ENCODE results near the gene CAPN14.

The CAPN14 gene

DNA sequence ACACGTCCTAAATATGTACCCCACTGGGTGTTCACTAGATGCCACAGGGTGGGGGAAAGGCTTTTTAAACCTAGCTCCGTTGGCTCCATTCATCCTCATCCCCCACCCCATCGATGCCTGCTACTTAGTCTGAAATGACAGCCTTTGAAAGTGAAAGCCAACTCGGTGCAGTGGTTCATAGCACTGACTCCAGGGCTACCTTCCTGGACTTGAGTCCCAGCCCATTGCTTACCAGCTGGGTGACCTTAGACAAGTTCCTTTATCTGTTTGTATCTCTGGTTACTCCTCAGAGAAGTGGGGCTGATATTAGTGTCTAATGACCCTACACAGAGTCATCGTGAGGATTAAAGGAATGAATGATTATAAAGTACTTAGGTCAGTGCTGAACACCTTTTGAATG is 41.0 kb upstream of the CAPN14 start:
- no peak for DNase-seq (ENCODE audit: low read depth)
- TF ChIP-seq, protein P1, sequence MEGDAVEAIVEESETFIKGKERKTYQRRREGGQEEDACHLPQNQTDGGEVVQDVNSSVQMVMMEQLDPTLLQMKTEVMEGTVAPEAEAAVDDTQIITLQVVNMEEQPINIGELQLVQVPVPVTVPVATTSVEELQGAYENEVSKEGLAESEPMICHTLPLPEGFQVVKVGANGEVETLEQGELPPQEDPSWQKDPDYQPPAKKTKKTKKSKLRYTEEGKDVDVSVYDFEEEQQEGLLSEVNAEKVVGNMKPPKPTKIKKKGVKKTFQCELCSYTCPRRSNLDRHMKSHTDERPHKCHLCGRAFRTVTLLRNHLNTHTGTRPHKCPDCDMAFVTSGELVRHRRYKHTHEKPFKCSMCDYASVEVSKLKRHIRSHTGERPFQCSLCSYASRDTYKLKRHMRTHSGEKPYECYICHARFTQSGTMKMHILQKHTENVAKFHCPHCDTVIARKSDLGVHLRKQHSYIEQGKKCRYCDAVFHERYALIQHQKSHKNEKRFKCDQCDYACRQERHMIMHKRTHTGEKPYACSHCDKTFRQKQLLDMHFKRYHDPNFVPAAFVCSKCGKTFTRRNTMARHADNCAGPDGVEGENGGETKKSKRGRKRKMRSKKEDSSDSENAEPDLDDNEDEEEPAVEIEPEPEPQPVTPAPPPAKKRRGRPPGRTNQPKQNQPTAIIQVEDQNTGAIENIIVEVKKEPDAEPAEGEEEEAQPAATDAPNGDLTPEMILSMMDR (conservative IDR thresholded peaks at IDR 0.05; ENCODE audit: control insufficient read depth, insufficient read depth, low read depth, low read length) = no peak
- no peak overlapping the region for H3K4me3 ChIP-seq (ENCODE audit: control insufficient read depth, low read depth, low read length)

DNA sequence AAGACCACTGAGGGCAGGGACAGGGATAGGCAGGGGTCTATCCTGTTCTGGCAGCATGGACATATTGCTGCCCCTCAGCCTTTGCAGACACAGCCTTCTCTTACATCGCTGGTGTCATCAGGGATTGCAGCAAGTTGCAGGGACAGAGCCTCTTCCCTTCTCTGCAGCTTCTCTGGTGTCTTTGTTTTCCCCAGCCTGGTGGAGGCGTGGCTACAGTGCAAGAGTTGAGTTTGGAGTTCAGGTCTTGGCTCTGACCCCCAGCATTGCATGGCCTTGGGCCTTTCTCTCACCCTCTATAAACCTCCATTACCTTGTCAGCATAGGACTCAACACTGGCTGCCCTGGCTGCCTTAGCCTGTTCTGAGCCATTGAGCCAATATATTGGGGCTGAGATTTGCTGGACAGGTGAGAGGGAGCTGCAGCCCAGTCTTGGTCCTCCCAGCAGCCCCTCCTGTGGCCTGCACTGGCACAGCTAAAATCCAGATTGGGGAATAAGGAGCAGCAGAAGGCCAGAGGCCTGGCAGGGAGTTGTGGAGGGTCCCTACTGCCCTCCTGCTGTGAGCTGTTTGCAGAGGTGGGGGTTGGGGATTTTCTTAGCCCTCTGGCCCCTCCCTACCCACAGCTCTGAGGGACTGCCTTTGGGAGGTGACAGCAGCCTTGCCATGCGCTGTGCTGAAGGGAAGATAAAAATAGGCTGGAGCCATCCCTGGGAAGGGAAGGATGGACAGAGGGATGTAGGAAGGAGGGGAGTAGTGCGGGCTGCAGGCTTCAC is 39.5 kb upstream of the CAPN14 start:
- no peak for DNase-seq (ENCODE audit: low read depth)
- TF ChIP-seq, protein P1 (conservative IDR thresholded peaks at IDR 0.05; ENCODE audit: control insufficient read depth, insufficient read depth, low read depth, low read length) = no peak
- H3K4me3 ChIP-seq (ENCODE audit: control insufficient read depth, low read depth, low read length) = no peak overlapping the region

DNA sequence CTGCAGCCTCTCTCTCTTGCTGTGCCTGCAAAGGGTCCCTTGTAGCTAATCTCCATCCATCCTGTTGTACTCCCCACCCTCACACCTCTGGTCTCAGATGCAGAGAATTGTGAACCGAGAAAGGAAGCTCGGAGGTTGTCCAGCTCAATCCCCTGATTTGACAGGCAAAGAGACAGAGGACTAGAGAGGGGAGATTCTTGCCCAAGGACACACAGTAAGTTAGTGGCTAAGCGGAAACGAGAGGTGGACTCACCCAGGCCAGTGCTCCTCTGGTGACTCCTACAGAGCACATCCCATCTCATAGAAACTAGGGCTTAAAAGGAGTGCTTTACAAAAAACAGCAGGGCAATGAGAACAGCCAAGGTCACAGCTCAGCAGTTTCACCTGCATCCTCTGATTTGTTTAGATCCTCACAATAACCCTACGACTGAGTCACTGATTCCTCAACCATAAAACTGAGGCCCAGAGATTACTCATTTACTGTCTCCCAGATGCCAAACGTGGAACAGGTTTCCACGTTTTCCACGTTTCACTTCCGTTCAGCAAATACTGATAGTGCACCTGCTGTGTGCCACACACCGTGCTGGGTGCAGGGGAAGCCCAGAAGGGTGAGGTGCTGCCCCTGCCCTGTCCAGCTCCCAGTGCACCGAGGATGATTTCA is 38.7 kb upstream of the CAPN14 start:
- no peak for DNase-seq (ENCODE audit: low read depth)
- TF ChIP-seq, protein P1 (conservative IDR thresholded peaks at IDR 0.05; ENCODE audit: control insufficient read depth, insufficient read depth, low read depth, low read length) = no peak
- H3K4me3 ChIP-seq (ENCODE audit: control insufficient read depth, low read depth, low read length) = no peak overlapping the region

DNA sequence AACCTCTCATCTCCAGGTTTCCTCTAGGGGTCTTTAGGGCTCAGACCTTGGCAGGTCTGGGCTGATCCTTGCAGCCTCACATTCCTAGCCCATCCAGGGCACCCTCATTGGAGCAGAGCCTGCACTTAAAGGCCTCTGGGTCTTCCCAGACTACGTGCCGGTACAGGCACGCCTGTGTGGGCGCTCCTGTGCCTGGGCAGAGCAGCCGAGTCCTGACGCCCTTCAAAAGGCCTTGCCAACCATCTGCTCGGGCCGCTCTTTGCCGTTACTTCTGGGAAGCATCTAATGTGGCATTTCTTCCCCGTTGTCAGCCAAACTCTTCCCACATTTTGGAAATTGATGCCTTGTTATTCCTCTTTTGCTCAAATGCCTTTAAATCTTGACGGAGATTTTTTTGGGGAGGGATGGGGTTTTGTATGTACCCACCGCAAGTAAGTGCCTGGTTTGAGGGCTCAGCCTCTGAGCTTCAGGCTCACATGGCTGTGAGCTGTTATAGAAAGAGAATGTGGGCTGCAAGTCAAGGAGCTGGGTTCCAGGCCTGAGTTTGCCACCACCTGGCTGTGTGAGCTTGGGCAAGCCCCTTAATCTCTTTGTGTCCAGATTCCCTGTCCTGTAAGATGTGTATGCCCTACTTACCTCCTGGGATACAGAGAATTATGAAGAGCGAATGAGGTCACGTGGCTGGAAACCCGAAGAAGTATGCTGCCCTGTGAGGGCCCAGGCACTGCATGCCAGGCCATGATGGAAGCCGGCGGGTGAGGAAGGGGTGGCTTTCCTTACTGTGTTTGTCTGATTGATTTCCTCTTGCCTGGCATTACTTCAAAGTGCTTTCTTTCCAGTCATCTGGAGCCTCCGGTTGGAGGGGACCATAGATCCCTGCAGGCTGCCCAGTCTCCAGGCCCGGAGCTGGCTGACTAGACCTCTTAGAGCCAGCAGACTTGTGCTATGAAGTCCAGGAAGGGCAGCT is 37.2 kb upstream of the CAPN14 start:
- TF ChIP-seq, protein P1 (conservative IDR thresholded peaks at IDR 0.05; ENCODE audit: control insufficient read depth, insufficient read depth, low read depth, low read length) = no peak
- DNase-seq (ENCODE audit: low read depth) = no peak
- no peak overlapping the region for H3K4me3 ChIP-seq (ENCODE audit: control insufficient read depth, low read depth, low read length)

DNA sequence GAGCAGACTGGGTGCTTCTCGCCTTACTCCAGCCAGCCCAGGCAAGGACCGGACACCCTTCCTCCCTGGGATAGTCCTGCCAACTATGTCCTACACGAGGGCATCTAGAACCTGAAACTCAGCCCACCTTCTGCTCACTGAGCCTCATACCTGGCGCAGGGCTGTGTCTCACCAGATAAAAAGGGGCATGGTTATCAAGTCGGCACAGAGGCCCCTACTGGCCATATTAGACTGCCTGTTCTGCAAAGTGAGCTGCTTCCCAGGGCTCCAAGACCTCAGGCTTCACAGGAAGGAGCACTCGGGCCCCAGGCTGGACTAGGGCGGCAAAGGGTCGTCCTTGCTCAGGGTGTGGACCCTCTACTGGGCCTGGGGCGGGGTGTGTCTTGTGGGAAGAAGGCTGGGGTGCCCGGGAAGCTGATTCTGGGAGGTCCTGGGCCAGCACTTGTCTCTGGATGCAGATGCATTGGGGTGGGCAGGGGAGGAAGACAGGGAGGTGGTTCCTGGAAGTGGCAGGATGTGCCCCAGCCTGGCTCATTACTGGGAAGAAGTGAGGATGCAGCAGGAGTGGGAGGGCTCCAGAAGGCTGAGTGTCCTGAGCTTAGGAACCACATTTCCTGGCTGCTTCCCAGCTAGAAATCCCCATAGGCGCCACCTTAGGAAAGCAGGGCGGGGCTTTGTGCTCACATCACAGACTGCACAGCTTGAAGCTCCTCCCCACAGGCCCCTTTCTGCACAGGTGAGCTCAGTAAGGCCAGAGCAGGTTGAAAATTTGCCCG is 36.2 kb upstream of the CAPN14 start:
- DNase-seq (ENCODE audit: low read depth) = no peak
- no peak overlapping the region for H3K4me3 ChIP-seq (ENCODE audit: control insufficient read depth, low read depth, low read length)
- TF ChIP-seq, protein P1 (conservative IDR thresholded peaks at IDR 0.05; ENCODE audit: control insufficient read depth, insufficient read depth, low read depth, low read length) = no peak

DNA sequence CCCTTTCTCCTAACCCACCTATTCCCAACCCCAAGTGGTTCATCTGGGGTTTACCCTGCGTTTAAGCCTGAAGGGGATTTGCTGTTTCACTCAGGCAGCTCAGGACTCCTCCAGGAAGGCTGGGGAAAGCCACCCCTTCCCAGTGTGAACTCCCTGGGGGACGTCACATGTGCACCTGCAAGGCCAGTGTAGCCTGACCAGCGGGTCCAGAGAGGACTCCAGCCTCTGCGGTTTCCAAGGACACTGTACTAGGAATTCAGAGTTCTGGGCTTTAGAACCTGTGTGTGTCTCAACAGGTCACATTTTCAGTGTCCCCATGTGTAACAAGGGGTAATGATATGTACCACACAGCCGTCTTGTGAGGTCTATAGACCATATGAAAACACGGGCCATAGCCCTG is 34.5 kb upstream of the CAPN14 start:
- TF ChIP-seq, protein P1 (conservative IDR thresholded peaks at IDR 0.05; ENCODE audit: control insufficient read depth, insufficient read depth, low read depth, low read length) = no peak
- no peak overlapping the region for H3K4me3 ChIP-seq (ENCODE audit: control insufficient read depth, low read depth, low read length)
- DNase-seq (ENCODE audit: low read depth) = no peak

Data from fibroblast of mammary gland (primary cell).